NCI-H2081 treated with DMSO at 0.1 percent for 48 hours (cell line): ENCODE measurements around the gene SLFN14.
"Not testable (repeated sequence)": the region's sequence is repeated elsewhere in the genome, so short reads cannot be mapped to it uniquely, and the experiment has no call there.

ENCODE experiments used
- DNase-seq: peaks from one replicate; lab custom pipeline; 2025; lab: John Stamatoyannopoulos, UW

SLFN14 gene

GRCh38 chr17:35560703-35561102 lies at the start of gene SLFN14:
SLFN14 (minus strand) TSS chr17:35560819; CDS start chr17:35558062, 2,757 bp downstream.
- DNase-seq: no peak

- DNase-seq: no peak
Observed at GRCh38 chr17:35609831-35610230, 49.2 kb upstream of the SLFN14 start.

- DNase-seq: no peak
Observed at GRCh38 chr17:35607239-35607847, 46.7 kb upstream of the SLFN14 start.

- DNase-seq: no peak
Observed at GRCh38 chr17:35605678-35606077, 45.1 kb upstream of the SLFN14 start.

- no peak for DNase-seq
Observed at GRCh38 chr17:35603674-35604073, 43.1 kb upstream of the SLFN14 start.

- no peak for DNase-seq
Observed at GRCh38 chr17:35597604-35598003, 37.0 kb upstream of the SLFN14 start.

- no peak for DNase-seq
Observed at GRCh38 chr17:35596530-35597233, 36.1 kb upstream of the SLFN14 start.

GRCh38 chr17:35596072-35596471 lies 35.5 kb upstream of the SLFN14 start:
- no peak for DNase-seq

GRCh38 chr17:35588196-35588920 lies 27.7 kb upstream of the SLFN14 start:
- no peak for DNase-seq

- DNase-seq: peak; percentile 88
Observed at GRCh38 chr17:35587074-35587961, 26.7 kb upstream of the SLFN14 start, which contains the start of gene AP2B1. AP2B1 (plus strand) TSS chr17:35587322; CDS start chr17:35594031, 6,709 bp downstream.

GRCh38 chr17:35586569-35587073 lies 26.0 kb upstream of the SLFN14 start:
- no peak for DNase-seq

GRCh38 chr17:35584061-35584460 lies 23.4 kb upstream of the SLFN14 start:
- no peak for DNase-seq

- DNase-seq: no peak
Observed at GRCh38 chr17:35578929-35579432, 18.4 kb upstream of the SLFN14 start.

GRCh38 chr17:35578197-35578928 lies 17.7 kb upstream of the SLFN14 start, which contains the start of gene PEX12:
PEX12 (minus strand) TSS chr17:35578571; CDS start chr17:35578021, 550 bp downstream.
- peak; percentile 85 for DNase-seq

- no peak for DNase-seq
Observed at GRCh38 chr17:35577830-35578196, 17.2 kb upstream of the SLFN14 start.

GRCh38 chr17:35575759-35576158 lies 15.1 kb upstream of the SLFN14 start:
- DNase-seq: no peak

GRCh38 chr17:35569405-35569804 lies 8.8 kb upstream of the SLFN14 start:
- no peak for DNase-seq

- DNase-seq: no peak
Observed at GRCh38 chr17:35568561-35568960, 7.9 kb upstream of the SLFN14 start.

- DNase-seq: no peak
Observed at GRCh38 chr17:35566968-35567367, 6.3 kb upstream of the SLFN14 start.

- not testable (repeated sequence) for DNase-seq
Observed at GRCh38 chr17:35563181-35563580, 2.6 kb upstream of the SLFN14 start.
